UCSD-AML1 (cell line): ENCODE data around the gene TAS2R1.

ENCODE experiments used
- DNase-seq: peaks from one replicate; lab custom pipeline; 2025; ENCODE audit not compliant: unreplicated experiment; lab: John Stamatoyannopoulos, UW

TAS2R1 gene

GRCh38 chr5:9589049-9589835 is 40.9 kb downstream of the TAS2R1 start:
- no peak for DNase-seq

GRCh38 chr5:9588254-9588653 is 41.9 kb downstream of the TAS2R1 start:
- no peak for DNase-seq

DNA sequence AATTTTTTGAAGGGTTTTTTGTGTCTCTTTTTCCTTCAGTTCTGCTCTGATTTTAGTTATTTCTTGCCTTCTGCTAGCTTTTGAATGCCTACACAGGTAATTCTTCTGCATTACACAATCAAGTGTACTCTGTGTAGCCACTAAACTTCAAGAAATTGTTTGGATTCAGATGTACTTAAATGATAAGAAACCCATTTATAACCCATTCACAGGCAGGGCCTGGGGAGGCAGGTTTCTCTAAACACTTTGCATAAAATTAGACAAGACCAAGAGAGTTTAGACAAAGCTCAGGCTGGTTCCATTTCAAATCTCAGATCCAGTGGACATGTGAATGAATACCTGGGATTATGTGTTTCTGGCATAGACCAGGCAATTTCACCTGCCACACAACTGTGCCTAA is 43.0 kb downstream of the TAS2R1 start:
- DNase-seq = no peak

GRCh38 chr5:9582406-9582805 is 47.7 kb downstream of the TAS2R1 start:
- no peak for DNase-seq
